ENCODE results near the gene SGTA. TPM values are rescaled to one million over a fixed set of nuclear protein-coding genes. Genes with fewer than 3 reads are reported as not detected.

The SGTA gene
- total and polyA plus RNA-seq, 2 donors from 2014 or later = 50.4 to 66.2 TPM

- Histone ChIP-seq H3K9me3 (ENCODE audit: control insufficient read depth in 2 of 3, insufficient read depth in 1 of 3, low read length in 3 of 3) (no peaks in the 10 kb centered on the region), H3K27me3 (ENCODE audit: control insufficient read depth, insufficient read depth, low read length) (no peaks in the 10 kb centered on the region), H3K4me1 (ENCODE audit: control insufficient read depth in 2 of 3, insufficient read depth in 2 of 3, low read depth in 1 of 3, low read length in 3 of 3) (no peaks in the 10 kb centered on the region), H3K9ac (ENCODE audit: low read length in 3 of 3) (no peak overlapping the region), H3K36me3 (ENCODE audit: control insufficient read depth in 2 of 3, insufficient read depth in 3 of 3, low read length in 3 of 3) (peaks cover 0 to 19% (median 12%) of the 10 kb centered on the region in 3 donors), H3K27ac (ENCODE audit: low read depth in 2 of 2, low read length in 2 of 2) (no peak overlapping the region), H3K4me3 (ENCODE audit: low read length in 3 of 3) (no peak overlapping the region)
- intact Hi-C loops (cut with DNase I) = no loop called here
- TF ChIP-seq CTCF (IDR thresholded peaks at IDR 0.05; ENCODE audit: borderline replicate concordance, extremely low read depth, insufficient read depth) = no peak
- FAIRE-seq = no peak
- DNase-seq = no peak
Observed at GRCh38 chr19:2759362-2759761, 23.7 kb downstream of the SGTA start.

DNA sequence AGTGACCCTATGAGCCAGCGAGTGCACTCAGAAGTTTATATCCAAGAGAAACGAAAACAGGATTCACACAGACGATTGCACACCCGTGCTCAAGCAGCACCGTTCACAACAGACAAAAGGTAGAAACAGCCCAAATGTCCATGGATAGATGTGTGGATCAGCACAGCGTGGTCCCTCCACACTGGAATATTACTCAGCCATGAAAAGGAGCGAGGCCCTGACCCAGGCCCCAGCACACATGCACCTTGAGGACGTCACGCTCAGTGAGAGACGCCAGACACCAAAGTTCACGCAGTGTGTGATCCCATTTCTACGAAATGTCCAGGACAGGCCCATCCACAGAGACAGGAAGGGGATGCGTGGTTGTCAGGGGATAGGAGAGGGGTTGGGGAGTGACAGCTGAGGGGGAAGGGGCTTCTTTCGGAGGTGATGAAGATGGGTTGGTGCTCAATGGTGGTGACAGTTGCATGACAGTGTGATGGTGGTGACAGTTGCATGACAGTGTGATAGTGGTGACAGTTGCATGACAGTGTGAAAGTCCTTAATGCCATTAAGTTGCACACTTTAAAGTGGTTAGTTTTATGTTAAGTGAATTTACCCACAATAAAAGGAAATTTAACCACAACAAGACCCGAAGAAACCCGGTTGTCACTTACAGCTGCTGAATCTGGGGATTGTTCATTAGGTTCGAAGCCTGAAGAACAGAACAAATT is 24.3 kb downstream of the SGTA start:
- DNase-seq = no peak
- H3K4me1 ChIP-seq (ENCODE audit: control insufficient read depth in 2 of 3, insufficient read depth in 2 of 3, low read depth in 1 of 3, low read length in 3 of 3) = no peaks in the 10 kb centered on the region
- H3K4me3 ChIP-seq (ENCODE audit: low read length in 3 of 3) = no peak overlapping the region
- TF ChIP-seq CTCF (IDR thresholded peaks at IDR 0.05; ENCODE audit: borderline replicate concordance, extremely low read depth, insufficient read depth) = no peak
- no peak overlapping the region for H3K27ac ChIP-seq (ENCODE audit: low read depth in 2 of 2, low read length in 2 of 2)
- H3K9ac ChIP-seq (ENCODE audit: low read length in 3 of 3) = no peak overlapping the region
- FAIRE-seq = no peak
- intact Hi-C loops (cut with DNase I) = no loop called here
- peaks cover 0 to 15% (median 12%) of the 10 kb centered on the region in 3 donors for H3K36me3 ChIP-seq (ENCODE audit: control insufficient read depth in 2 of 3, insufficient read depth in 3 of 3, low read length in 3 of 3)
- H3K27me3 ChIP-seq (ENCODE audit: control insufficient read depth, insufficient read depth, low read length) = no peaks in the 10 kb centered on the region
- no peaks in the 10 kb centered on the region for H3K9me3 ChIP-seq (ENCODE audit: control insufficient read depth in 2 of 3, insufficient read depth in 1 of 3, low read length in 3 of 3)

DNA sequence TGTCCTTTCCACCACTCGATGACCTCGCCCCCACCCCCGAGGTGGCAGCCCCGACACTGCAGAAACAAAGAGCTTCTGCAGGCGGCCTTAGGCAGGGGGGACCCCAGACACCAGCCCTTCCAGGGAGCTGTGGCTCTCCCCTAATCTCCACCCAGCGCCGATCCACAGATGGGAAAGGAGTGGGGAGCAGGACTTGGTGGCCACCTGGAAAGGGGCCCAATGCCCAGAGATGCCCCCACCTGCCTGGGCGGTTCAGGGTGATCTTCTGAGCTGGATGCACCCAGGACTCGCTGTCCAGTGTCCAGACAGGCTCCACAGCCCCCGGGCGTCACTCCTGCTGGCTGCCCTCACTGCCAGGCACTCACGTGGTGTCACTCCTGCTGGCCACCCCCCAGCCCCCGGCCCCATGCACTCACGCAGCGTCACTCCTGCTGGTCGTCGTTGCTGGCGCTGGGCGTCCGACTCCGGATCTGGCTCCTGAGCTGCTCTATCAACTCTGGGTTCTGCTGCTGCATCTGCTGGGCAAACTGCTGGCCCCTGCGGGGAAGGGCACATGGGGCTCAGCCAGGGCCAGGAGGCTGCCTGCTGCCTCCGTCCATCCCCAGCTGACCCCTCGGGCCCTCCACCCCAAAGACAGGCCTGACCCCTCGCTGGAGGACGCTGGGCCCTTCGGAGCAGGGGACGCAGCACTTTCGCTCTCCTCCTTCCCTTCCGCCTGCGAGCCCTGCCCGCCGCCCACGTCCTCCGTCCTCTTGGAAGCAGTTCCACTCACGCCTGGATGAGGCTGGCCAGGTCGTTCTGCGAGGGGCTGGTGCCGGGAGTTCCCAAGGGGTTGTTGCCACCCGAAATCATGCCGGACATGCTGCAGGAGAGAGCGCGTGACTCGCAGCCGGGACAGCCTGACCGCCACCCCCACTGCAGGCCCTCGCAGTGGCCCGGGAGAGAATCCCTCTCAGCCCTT is 25.9 kb downstream of the SGTA start:
- no peaks in the 10 kb centered on the region for H3K27me3 ChIP-seq (ENCODE audit: control insufficient read depth, insufficient read depth, low read length)
- no peak for FAIRE-seq
- no peaks in the 10 kb centered on the region for H3K4me1 ChIP-seq (ENCODE audit: control insufficient read depth in 2 of 3, insufficient read depth in 2 of 3, low read depth in 1 of 3, low read length in 3 of 3)
- DNase-seq = no peak
- intact Hi-C loops (cut with DNase I) = no loop called here
- peaks cover 0 to 13% (median 9%) of the 10 kb centered on the region in 3 donors for H3K36me3 ChIP-seq (ENCODE audit: control insufficient read depth in 2 of 3, insufficient read depth in 3 of 3, low read length in 3 of 3)
- no peak overlapping the region for H3K9ac ChIP-seq (ENCODE audit: low read length in 3 of 3)
- no peak overlapping the region for H3K27ac ChIP-seq (ENCODE audit: low read depth in 2 of 2, low read length in 2 of 2)
- TF ChIP-seq CTCF (IDR thresholded peaks at IDR 0.05; ENCODE audit: borderline replicate concordance, extremely low read depth, insufficient read depth) = no peak
- H3K4me3 ChIP-seq (ENCODE audit: low read length in 3 of 3) = no peak overlapping the region
- no peaks in the 10 kb centered on the region for H3K9me3 ChIP-seq (ENCODE audit: control insufficient read depth in 2 of 3, insufficient read depth in 1 of 3, low read length in 3 of 3)

Measured in kidney (tissue), 14 donors.